ENCODE measurements around the gene HOXB13. TPM values are rescaled to one million over a fixed set of nuclear protein-coding genes. Genes with fewer than 3 reads are reported as not detected.
"Not testable (repeated sequence)": the region's sequence is repeated elsewhere in the genome, so short reads cannot be mapped to it uniquely, and the experiment has no call there.

Gene HOXB13
- total RNA-seq, 2 experiments from 2014 or later, result not detected

GRCh38 chr17:48717367-48718226, 11.0 kb downstream of the HOXB13 start:
- POLR2A ChIA-PET, result no interaction called here
- intact Hi-C loops (cut with micrococcal nuclease; ENCODE audit: unreplicated experiment), result no loop called here

DNA sequence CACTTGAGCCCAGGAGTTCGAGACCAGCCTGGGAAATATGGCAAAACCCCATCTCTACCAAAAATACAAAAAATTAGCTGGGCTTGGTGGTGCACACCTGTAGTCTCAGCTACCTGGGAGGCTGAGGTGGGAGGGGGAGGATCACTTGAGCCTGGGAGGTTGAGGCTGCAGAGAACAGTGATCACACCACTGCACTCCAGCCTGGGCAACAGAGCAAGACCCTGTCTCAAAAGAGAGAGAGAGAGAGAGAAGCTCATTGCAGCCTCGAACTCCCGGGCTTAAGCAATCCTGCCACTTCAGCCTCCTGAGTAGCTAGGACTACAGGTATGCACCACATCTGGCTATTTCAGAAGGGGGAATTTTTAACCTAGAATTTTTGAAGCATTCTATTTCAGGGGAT, 12.0 kb downstream of the HOXB13 start:
- intact Hi-C loops (cut with micrococcal nuclease; ENCODE audit: unreplicated experiment); POLR2A ChIA-PET; H3K79me2 ChIP-seq (ENCODE audit: insufficient read depth, low read depth, low read length); H3K4me3 ChIP-seq (ENCODE audit: low read depth, low read length, poor library complexity, severe bottlenecking); BruUV-seq (replicated peaks); H3K4me2 ChIP-seq (ENCODE audit: low read length); H3K36me3 ChIP-seq (ENCODE audit: insufficient read depth, low read length); DNase-seq (ENCODE audit: low spot score); H4K20me1 ChIP-seq (ENCODE audit: insufficient read depth, low read length); H2AFZ ChIP-seq (ENCODE audit: low read length); H3K9me2 ChIP-seq (ENCODE audit: insufficient read depth, low read length); H3K27ac ChIP-seq (ENCODE audit: low read depth, low read length, poor library complexity, severe bottlenecking); H3K9me3 ChIP-seq (ENCODE audit: low read length); H3K4me1 ChIP-seq (ENCODE audit: insufficient read depth, low read length, poor library complexity, severe bottlenecking); CTCF ChIA-PET (ENCODE audit: unreplicated experiment): not testable (repeated sequence)

More at GRCh38 chr17:48717367-48718226, 11.0 kb downstream of the HOXB13 start:
- Histone ChIP-seq H2AFZ (ENCODE audit: low read length) (no peak overlapping the region), H3K36me3 (ENCODE audit: insufficient read depth, low read length) (no peaks in the 10 kb centered on the region), H3K9me2 (ENCODE audit: insufficient read depth, low read length) (no peaks in the 10 kb centered on the region), H3K9me3 (ENCODE audit: low read length) (no peaks in the 10 kb centered on the region), H3K79me2 (ENCODE audit: insufficient read depth, low read depth, low read length) (no peaks in the 10 kb centered on the region), H4K20me1 (ENCODE audit: insufficient read depth, low read length) (no peaks in the 10 kb centered on the region), H3K27ac (ENCODE audit: low read depth, low read length, poor library complexity, severe bottlenecking) (no peak overlapping the region), H3K4me3 (ENCODE audit: low read depth, low read length, poor library complexity, severe bottlenecking) (no peak overlapping the region), H3K4me1 (ENCODE audit: insufficient read depth, low read length, poor library complexity, severe bottlenecking) (no peaks in the 10 kb centered on the region), H3K4me2 (ENCODE audit: low read length) (no peak overlapping the region)
- no TSS peak for BruUV-seq (replicated peaks)
- TF ChIP-seq EZH2phosphoT487 (IDR thresholded peaks at IDR 0.05; ENCODE audit: borderline replicate concordance, low read depth, low read length), result no peak
- TF ChIP-seq, protein P1, sequence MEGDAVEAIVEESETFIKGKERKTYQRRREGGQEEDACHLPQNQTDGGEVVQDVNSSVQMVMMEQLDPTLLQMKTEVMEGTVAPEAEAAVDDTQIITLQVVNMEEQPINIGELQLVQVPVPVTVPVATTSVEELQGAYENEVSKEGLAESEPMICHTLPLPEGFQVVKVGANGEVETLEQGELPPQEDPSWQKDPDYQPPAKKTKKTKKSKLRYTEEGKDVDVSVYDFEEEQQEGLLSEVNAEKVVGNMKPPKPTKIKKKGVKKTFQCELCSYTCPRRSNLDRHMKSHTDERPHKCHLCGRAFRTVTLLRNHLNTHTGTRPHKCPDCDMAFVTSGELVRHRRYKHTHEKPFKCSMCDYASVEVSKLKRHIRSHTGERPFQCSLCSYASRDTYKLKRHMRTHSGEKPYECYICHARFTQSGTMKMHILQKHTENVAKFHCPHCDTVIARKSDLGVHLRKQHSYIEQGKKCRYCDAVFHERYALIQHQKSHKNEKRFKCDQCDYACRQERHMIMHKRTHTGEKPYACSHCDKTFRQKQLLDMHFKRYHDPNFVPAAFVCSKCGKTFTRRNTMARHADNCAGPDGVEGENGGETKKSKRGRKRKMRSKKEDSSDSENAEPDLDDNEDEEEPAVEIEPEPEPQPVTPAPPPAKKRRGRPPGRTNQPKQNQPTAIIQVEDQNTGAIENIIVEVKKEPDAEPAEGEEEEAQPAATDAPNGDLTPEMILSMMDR (conservative IDR thresholded peaks at IDR 0.05; ENCODE audit: low read length), result no peak
- CTCF ChIA-PET (ENCODE audit: unreplicated experiment), result no interaction called here
- DNase-seq (ENCODE audit: low spot score), result no peak

GRCh38 chr17:48715496-48716399, 12.8 kb downstream of the HOXB13 start:
- Histone ChIP-seq H2AFZ (ENCODE audit: low read length) (no peak overlapping the region), H3K9me3 (ENCODE audit: low read length) (no peaks in the 10 kb centered on the region), H3K4me1 (ENCODE audit: insufficient read depth, low read length, poor library complexity, severe bottlenecking) (no peaks in the 10 kb centered on the region), H4K20me1 (ENCODE audit: insufficient read depth, low read length) (no peaks in the 10 kb centered on the region), H3K79me2 (ENCODE audit: insufficient read depth, low read depth, low read length) (no peaks in the 10 kb centered on the region), H3K9me2 (ENCODE audit: insufficient read depth, low read length) (no peaks in the 10 kb centered on the region), H3K4me3 (ENCODE audit: low read depth, low read length, poor library complexity, severe bottlenecking) (no peak overlapping the region), H3K36me3 (ENCODE audit: insufficient read depth, low read length) (no peaks in the 10 kb centered on the region), H3K27ac (ENCODE audit: low read depth, low read length, poor library complexity, severe bottlenecking) (no peak overlapping the region), H3K4me2 (ENCODE audit: low read length) (no peak overlapping the region)
- ChIA-PET CTCF (ENCODE audit: unreplicated experiment) (no interaction called here), POLR2A (interaction anchor here (0.6 kb wide), 1 partner anchor 161 kb away, joined by 4 read pairs; no protein-coding TSS in a partner anchor)
- intact Hi-C loops (cut with micrococcal nuclease; ENCODE audit: unreplicated experiment), result no loop called here
- DNase-seq (ENCODE audit: low spot score), result no peak
- TF ChIP-seq, protein P1 (conservative IDR thresholded peaks at IDR 0.05; ENCODE audit: low read length), result no peak
- no peak for TF ChIP-seq EZH2phosphoT487 (IDR thresholded peaks at IDR 0.05; ENCODE audit: borderline replicate concordance, low read depth, low read length)
- BruUV-seq (replicated peaks), result no TSS peak
